Epithelial cell of proximal tubule (primary cell): ENCODE results near the gene S100A7A. TPM values are rescaled to one million over a fixed set of nuclear protein-coding genes. Genes with fewer than 3 reads are reported as not detected.
A peak's percentile ranks its signal among the peaks of the same experiment; 100 is the strongest.
"Not testable (repeated sequence)": the region's sequence is repeated elsewhere in the genome, so short reads cannot be mapped to it uniquely, and the experiment has no call there.

Source experiments
- DNase-seq: peaks from one replicate; pipeline ENCODE4 v3.0.0-alpha.2; 2011; ENCODE audit warnings: low read depth
- H3K4me3 ChIP-seq: 2 replicates; pipeline ENCODE4 v1.5.1; 2011; ENCODE audit warnings: low read depth, mild to moderate bottlenecking, low read length
- total RNA-seq: library from RNA; depleted of rRNA; stranded (reverse); fragments of >200 nt; gene quantifications from 2 replicates; pipeline ENCODE4 v1.2.3, GENCODE V29; 2015
- TF ChIP-seq, protein P1 (sequence below): conservative IDR thresholded peaks from 2 replicates; pipeline ENCODE4 v1.5.1; 2012; ENCODE audit warnings: low read depth, mild to moderate bottlenecking, low read length

Gene S100A7A
- total RNA-seq, 1 donor from 2014 or later: not detected

DNA sequence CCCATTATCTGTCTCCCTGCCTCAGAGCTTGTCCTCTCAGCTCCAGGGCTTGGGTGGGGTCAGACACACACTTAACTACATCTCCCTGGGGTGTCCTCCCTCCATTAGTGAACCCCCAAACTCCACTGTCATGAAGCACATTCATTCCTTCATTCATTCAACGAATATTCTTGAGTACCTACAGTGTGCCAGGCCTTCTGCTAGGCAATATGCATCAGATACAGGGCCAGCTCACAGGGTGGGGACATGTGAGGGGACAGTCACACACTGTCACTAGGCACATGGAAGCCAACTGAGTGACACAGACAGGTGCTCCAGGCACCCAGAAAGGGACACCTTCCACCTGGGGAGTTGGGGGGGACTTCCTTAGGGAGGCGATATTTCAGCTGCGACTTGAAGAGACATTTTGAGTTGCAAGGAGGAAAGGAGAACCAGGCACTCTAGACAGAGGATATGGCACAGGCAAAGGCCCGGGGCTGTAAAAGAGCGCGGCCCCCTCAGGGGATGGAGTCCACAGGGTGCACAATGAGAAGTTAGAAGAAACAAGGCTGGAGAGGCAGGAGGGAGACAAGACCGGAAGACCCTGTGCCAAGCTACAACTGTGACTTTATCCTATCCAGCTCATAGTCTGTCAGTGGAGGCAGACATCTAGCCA is 16.8 kb upstream of the S100A7A start:
- TF ChIP-seq, protein P1, sequence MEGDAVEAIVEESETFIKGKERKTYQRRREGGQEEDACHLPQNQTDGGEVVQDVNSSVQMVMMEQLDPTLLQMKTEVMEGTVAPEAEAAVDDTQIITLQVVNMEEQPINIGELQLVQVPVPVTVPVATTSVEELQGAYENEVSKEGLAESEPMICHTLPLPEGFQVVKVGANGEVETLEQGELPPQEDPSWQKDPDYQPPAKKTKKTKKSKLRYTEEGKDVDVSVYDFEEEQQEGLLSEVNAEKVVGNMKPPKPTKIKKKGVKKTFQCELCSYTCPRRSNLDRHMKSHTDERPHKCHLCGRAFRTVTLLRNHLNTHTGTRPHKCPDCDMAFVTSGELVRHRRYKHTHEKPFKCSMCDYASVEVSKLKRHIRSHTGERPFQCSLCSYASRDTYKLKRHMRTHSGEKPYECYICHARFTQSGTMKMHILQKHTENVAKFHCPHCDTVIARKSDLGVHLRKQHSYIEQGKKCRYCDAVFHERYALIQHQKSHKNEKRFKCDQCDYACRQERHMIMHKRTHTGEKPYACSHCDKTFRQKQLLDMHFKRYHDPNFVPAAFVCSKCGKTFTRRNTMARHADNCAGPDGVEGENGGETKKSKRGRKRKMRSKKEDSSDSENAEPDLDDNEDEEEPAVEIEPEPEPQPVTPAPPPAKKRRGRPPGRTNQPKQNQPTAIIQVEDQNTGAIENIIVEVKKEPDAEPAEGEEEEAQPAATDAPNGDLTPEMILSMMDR: no peak
- DNase-seq: no peak
- no peak overlapping the region for H3K4me3 ChIP-seq

DNA sequence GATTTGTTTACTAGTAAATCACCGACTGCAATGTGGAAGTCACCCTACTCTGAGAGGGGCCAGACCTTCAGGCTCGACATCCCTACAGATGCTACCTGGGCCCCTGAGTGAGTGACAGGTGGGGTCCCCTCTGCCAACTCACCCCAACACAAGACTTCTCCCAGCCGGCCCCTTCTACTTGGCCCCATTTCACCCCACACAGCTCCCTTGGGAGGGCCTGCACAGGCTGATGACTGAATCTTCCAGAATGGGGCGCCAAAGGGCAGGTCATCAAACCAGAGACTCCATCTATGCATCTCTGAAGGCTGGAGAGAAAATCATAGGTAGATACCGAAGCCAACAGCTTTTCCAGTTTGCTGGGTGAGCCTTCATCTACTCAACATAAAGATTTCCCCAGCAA is 16.1 kb upstream of the S100A7A start:
- no peak for DNase-seq
- H3K4me3 ChIP-seq: no peak overlapping the region
- TF ChIP-seq, protein P1: peak; percentile 18

DNA sequence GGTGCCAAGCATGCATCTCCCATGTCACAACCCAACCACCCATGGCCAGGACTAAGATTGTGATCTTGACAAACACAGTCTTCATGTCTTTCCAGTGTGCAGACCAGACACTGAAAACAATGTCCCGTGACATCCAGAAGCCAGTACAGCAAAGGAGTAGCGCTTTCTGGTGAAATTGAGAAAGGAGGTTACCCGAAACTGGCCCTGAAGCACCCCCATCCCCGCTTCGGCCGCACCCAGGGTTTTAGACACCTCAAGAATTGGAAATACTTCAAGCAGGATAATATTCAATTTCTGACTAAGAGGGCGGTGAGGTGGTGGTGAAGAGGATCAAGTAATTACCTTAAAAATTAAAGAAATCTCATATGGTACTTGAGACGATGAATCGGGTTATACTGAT is 14.9 kb upstream of the S100A7A start:
- no peak overlapping the region for H3K4me3 ChIP-seq
- DNase-seq: no peak

DNA sequence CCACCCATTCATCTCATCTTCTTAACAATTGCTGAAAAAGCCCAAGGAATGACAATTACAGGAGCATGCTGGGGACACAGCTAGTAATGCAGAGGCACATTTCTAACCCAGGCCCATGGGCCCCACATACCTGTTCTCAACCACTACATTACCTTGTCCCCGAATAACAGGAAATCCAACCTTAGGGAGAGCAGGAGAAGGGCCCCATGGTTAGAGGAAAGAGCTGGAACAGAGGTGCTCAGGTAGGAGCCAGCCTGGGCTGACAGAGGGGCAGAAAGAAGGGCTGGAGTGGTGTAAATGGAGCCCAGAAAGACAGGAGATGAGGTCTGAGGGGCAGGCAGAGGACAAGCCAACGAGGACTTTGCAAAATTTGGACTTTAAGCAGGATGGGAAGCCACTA is 14.1 kb upstream of the S100A7A start:
- DNase-seq: no peak
- no peak overlapping the region for H3K4me3 ChIP-seq
- TF ChIP-seq, protein P1: no peak

More for the DNA sequence above, 14.9 kb upstream of the S100A7A start:
- TF ChIP-seq, protein P1: no peak

DNA sequence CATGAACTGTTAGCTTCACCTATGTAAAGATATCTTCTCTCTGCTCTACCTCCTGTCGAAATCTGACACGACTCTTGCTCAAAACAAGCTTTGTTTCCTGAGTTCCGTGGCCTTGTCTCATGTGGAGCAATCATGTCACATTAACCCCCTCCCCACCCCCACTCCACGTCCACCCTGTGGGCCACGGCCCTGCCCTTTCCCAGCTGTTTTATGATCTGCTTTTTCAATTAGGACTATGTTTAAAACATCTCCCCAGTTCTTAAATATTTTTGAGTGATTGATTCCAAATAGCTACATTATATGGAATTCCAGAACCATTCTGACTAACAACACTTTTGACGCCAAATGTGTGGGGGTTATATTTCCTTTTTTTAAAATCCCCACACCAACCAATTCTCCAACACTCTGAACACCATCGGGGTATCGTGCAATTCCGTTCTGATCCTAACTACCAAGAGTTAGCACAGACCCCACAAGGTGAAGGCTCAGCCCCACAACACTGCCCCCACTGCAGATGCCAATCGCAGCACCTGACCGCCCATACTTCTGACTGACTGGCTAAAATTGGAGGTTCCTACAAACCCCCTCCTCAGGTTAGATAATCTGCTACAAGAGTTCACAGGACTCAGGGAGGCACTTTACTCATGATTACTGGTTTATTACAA is 12.8 kb upstream of the S100A7A start:
- TF ChIP-seq, protein P1: no peak
- DNase-seq: no peak
- H3K4me3 ChIP-seq: no peak overlapping the region

DNA sequence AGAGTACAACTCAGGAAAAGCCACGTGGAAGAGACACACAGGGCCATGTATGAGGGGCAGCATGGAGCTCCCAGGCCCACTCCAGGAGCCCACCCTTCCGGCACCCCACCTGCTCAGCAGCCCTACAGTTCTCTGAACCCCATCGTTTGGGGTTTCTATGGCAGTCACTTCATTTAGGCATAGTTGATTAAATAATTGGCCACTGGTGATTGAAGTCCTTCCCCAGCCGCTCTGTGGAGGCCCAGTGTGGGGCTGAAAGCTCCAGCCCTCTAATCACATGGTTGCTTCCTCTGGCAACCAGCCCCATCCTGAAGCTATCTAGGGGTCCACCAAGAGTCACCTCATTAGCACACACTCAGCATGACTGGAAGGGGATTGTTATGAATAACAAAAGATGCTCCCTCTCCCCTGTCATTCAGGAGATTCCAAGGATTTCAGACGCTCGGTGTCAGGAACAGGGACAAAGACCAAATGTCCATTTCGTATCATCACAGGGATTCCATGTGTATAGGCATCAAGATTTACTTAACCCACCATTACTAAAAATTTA is 12.2 kb upstream of the S100A7A start:
- H3K4me3 ChIP-seq: no peak overlapping the region
- no peak for DNase-seq
- TF ChIP-seq, protein P1: no peak

DNA sequence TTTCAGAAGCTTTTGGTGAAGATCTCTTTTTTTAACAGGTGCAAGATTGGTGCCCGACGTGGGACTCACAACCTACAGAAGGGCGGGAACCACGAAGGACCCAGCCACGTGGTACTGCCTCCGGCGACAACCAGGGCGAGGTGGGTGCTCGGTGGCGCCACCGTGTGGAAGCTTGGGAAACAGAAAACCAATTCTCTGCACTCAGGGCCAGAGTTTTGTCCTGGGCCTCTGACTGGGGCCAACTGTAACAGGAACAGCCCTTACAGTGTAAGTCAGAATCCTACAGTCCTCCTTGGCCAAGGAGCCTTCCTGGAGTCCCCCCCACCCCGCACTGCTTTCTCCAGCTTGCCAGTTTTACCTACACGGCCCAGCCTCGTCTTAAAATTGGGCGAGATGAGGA is 11.6 kb upstream of the S100A7A start:
- DNase-seq: no peak
- H3K4me3 ChIP-seq: no peak overlapping the region
- TF ChIP-seq, protein P1: peak; percentile 64

DNA sequence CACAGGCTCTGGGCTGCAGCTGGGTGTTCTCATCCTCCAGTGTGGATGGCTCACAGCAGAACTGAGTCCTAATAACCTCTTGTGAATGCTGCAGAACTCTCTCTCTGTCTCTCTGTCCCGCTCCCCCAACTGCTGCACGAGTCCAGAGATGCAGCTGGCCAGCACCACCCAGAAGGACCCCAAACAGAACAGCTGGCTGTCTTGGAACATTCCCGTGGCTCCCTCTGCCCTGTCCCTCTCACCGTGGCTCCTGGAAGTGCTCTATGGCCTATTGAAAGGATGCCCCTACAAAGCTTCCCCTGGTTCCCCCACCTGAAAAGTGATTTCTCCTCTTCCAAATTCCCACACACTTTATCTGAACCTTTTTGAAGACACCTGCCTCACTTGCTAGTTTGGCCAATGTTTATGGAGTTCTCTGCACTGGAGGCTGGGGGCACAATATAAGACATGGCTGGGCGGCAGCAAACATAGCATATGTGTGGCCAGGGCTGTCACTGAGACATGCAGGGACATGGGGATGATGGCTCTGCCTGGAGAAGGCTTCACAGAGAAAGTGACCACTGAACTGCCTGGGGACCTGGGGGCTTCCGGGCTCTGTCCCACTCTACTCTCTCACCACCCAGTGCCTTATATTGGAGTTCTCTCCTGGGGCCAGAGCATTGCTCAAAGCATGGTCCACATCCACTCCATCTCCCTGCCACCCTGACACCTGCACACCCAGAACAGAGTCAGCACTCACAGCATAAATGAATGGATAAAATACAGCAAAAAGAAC is 10.3 kb upstream of the S100A7A start:
- H3K4me3 ChIP-seq, DNase-seq: not testable (repeated sequence)

DNA sequence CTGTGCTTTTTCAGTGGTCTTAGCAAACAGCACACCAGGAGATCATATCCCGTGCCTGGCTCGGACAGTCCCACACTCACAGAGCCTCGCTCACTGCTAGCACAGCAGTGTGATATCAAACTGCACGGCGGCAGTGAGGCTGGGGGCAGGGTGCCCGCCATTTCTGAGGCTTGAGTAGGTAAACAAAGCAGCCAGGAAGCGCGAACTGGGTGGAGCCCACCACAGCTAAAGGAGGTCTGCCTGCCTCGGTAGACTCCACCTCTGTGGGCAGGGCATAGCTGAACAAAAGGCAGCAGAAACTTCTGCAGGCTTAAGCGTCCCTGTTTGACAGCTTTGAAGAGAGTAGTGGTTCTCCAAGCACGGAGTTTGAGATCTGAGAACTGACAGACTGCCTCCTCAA is 9.0 kb upstream of the S100A7A start:
- not testable (repeated sequence) for DNase-seq, H3K4me3 ChIP-seq

DNA sequence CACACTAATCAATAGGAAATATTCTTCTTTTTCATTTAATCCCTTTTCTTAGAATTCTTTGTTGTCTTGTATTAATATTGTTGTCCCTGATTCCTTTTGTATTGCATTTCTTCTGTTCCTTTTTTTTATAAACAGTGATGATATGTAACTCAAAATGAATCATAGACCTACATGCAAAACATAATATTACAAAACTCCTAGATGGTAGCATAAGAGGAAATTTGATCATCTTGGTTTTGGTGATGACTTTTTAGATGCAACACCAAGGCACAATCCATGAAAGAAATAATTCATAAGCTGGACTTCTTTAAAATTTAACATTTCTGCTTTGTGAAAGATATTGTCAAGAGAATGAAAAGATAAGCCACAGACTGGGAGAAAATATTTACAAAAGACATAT is 2.4 kb upstream of the S100A7A start:
- DNase-seq, H3K4me3 ChIP-seq: not testable (repeated sequence)
